GM21526 (cell line): ENCODE results near the gene C19orf12.

Experiments used
- ATAC-seq: cut with Tn5 transposase; IDR thresholded peaks from one replicate; pipeline ENCODE4 v1.9.1; 2021; ENCODE audit warnings: moderate library complexity; ENCODE audit not compliant: unreplicated experiment, low FRiP score

C19orf12 gene

GRCh38 chr19:29665826-29666577, 49.1 kb downstream of the C19orf12 start:
- ATAC-seq, result no peak

- peak; percentile 80 for ATAC-seq
Observed at GRCh38 chr19:29665215-29665825, 49.7 kb downstream of the C19orf12 start, which contains the start of gene PLEKHF1. Gene PLEKHF1 (plus strand): TSS chr19:29665461. CDS start chr19:29673840, 8,379 bp downstream.

- ATAC-seq, result no peak
Observed at GRCh38 chr19:29664753-29665214, 50.3 kb downstream of the C19orf12 start.

GRCh38 chr19:29663861-29664752, 51.0 kb downstream of the C19orf12 start:
- no peak for ATAC-seq

GRCh38 chr19:29662604-29663404, 52.3 kb downstream of the C19orf12 start:
- no peak for ATAC-seq

GRCh38 chr19:29662278-29662603, 52.8 kb downstream of the C19orf12 start:
- no peak for ATAC-seq

GRCh38 chr19:29660835-29661234, 54.2 kb downstream of the C19orf12 start:
- ATAC-seq, result no peak

GRCh38 chr19:29658221-29658991, 56.7 kb downstream of the C19orf12 start:
- ATAC-seq, result no peak

GRCh38 chr19:29655648-29656335, 59.3 kb downstream of the C19orf12 start:
- ATAC-seq, result no peak

GRCh38 chr19:29653398-29653797, 61.7 kb downstream of the C19orf12 start:
- ATAC-seq, result no peak

GRCh38 chr19:29651622-29652394, 63.3 kb downstream of the C19orf12 start:
- ATAC-seq, result no peak

GRCh38 chr19:29650772-29651387, 64.2 kb downstream of the C19orf12 start:
- no peak for ATAC-seq
